Pancreas (tissue), 10 donors: ENCODE data around the gene CDC27. TPM values are rescaled to one million over a fixed set of nuclear protein-coding genes. Genes with fewer than 3 reads are reported as not detected.

ENCODE experiments used
- ATAC-seq, 4 donors: fragments of 200-7000 bp; cut with Tn5 transposase; one replicate each; pipeline versions ENCODE4 v1.8.0 to v1.9.1; 2020; ENCODE audit warnings: mild to moderate bottlenecking in 4 of 4, moderate library complexity in 4 of 4
- DNase-seq, 6 donors: peaks; one replicate each; pipeline ENCODE4 v3.0.0-alpha.2; 2020
- FAIRE-seq: peaks from 2 replicates; lab custom pipeline; 2012; peaks lifted over from hg19 to GRCh38; lab: Jason Lieb, UNC
- H3K27ac ChIP-seq, 4 donors: fragments of 200-600 bp; sonication (generic); 1 replicate in 3 of 4; 2 replicates in 1 of 4; pipeline versions ENCODE4 v1.5.0 to v1.8.0; 2020
- H3K27me3 ChIP-seq, 4 donors: fragments of 200-600 bp; one replicate each; pipeline ENCODE4 v1.8.0; 2021
- H3K36me3 ChIP-seq, 3 donors: fragments of 200-600 bp; sonication (generic) in 1 of 3; one replicate each; pipeline versions ENCODE4 v1.5.0 to v1.8.0; 2020 to 2021
- H3K4me1 ChIP-seq, 3 donors: fragments of 200-600 bp; one replicate each; pipeline ENCODE4 v1.8.0; 2021
- H3K4me3 ChIP-seq, 4 donors: fragments of 200-600 bp; sonication (generic) in 2 of 4; one replicate each; pipeline versions ENCODE4 v1.5.0 to v1.8.0; 2020 to 2021
- H3K9me3 ChIP-seq, 4 donors: fragments of 200-600 bp; one replicate each; pipeline ENCODE4 v1.8.0; 2021
- CTCF ChIP-seq, 4 donors: fragments of 200-600 bp; sonication (generic) in 3 of 4; IDR thresholded peaks; one replicate each; pipeline versions ENCODE4 v1.5.0 to v1.8.0; 2021; ENCODE audit warnings: antibody characterized with exemption in 4 of 4
- WGBS, 2 donors: extraction: QIAGEN DNeasy Blood & Tissue Kit; methylation state at CpG; one replicate each; pipeline ENCODE4 v1.1.7; 2013; 5-methylcytosine and 5-hydroxymethylcytosine counted together
- intact Hi-C, 3 donors: fragments of 100-400 bp; cut with DNase I; formaldehyde crosslinking; loops; one replicate each; pipeline versions ENCODE4 v1.11.1 to v1.14.2; 2022
- polyA plus RNA-seq, 2 donors: library from polyadenylated mRNA; stranded (reverse); fragments of 200-250 nt; gene quantifications; one replicate each; pipeline ENCODE4 v1.2.3, GENCODE V29; 2013
- total RNA-seq, 6 donors: library from RNA; stranded (reverse); fragmentation: NEBNext Ultra II Directional in 4 of 6; extraction: Animal tissue kit (Norgen Biotek cat#: 25700) in 4 of 6; gene quantifications; one replicate each; pipeline versions ENCODE4 v1.2.1 to v1.2.4, GENCODE V29; 2021 to 2023
- donor health status: healthy with polysubstance abuse.
- donor health status: DM: no; HTN: no; CAD: no; lungs with moderate emphysema.
- donor health status: DM: no; HTN: no; CAD: no.
- donor health status: control.
- donor health status: control.
- donor health status: Bipolar disorder and iron deficiency.
- donor health status: DM: yes; HTN: yes; CAD: no.
- donor health status: DM: no; HTN: no; CAD: no.
- donor health status: DM: no; HTN: no; CAD: no.
- donor health status: DM: yes; HTN: yes; CAD: no.

Gene CDC27
- total and polyA plus RNA-seq, 8 donors: 6.5 to 42.7 (median 26.3) TPM

- no peak for DNase-seq
- no peaks in the 10 kb centered on the region for H3K4me1 ChIP-seq
- no peak for TF ChIP-seq CTCF (IDR thresholded peaks at IDR 0.05)
- FAIRE-seq: no peak
- ATAC-seq: no peak
- no peak overlapping the region for H3K27ac ChIP-seq
- 79 to 86% methylated on average over 3 of the region's 3 CpGs for WGBS, 2 donors
- no peaks in the 10 kb centered on the region for H3K27me3 ChIP-seq
- intact Hi-C loops: no loop called here
- no peak overlapping the region for H3K4me3 ChIP-seq
- no peaks in the 10 kb centered on the region for H3K36me3 ChIP-seq
- H3K9me3 ChIP-seq: no peaks in the 10 kb centered on the region
Measured at GRCh38 chr17:47214931-47215330, 25.8 kb upstream of the CDC27 start.

GRCh38 chr17:47213540-47213939 lies 24.4 kb upstream of the CDC27 start:
- Histone ChIP-seq H3K27me3 (no peaks in the 10 kb centered on the region), H3K27ac (no peak overlapping the region), H3K4me3 (no peak overlapping the region), H3K9me3 (no peaks in the 10 kb centered on the region), H3K4me1 (no peaks in the 10 kb centered on the region), H3K36me3 (no peaks in the 10 kb centered on the region)
- no peak for ATAC-seq
- DNase-seq: no peak
- 65 to 83% methylated on average over 4 of the region's 4 CpGs for WGBS, 2 donors
- no peak for FAIRE-seq
- intact Hi-C loops: no loop called here
- TF ChIP-seq CTCF (IDR thresholded peaks at IDR 0.05): no peak

GRCh38 chr17:47212458-47212857 lies 23.4 kb upstream of the CDC27 start:
- Histone ChIP-seq H3K4me3 (no peak overlapping the region), H3K4me1 (no peaks in the 10 kb centered on the region), H3K27ac (no peak overlapping the region), H3K36me3 (no peaks in the 10 kb centered on the region), H3K9me3 (no peaks in the 10 kb centered on the region), H3K27me3 (no peaks in the 10 kb centered on the region)
- DNase-seq (no peak), ATAC-seq (no peak), FAIRE-seq (no peak)
- intact Hi-C loops: no loop called here
- WGBS, 2 donors: 80 to 90% methylated on average over 2 of the region's 2 CpGs
- no peak for TF ChIP-seq CTCF (IDR thresholded peaks at IDR 0.05)

GRCh38 chr17:47210779-47211178 lies 21.7 kb upstream of the CDC27 start:
- no peak for DNase-seq
- 56 to 73% methylated on average over 2 of the region's 2 CpGs for WGBS, 2 donors
- intact Hi-C loops: no loop called here
- Histone ChIP-seq H3K9me3 (no peaks in the 10 kb centered on the region), H3K27ac (no peak overlapping the region), H3K4me3 (no peak overlapping the region), H3K27me3 (no peaks in the 10 kb centered on the region), H3K4me1 (no peaks in the 10 kb centered on the region), H3K36me3 (no peaks in the 10 kb centered on the region)
- ATAC-seq: no peak
- FAIRE-seq: no peak
- TF ChIP-seq CTCF (IDR thresholded peaks at IDR 0.05): no peak

- 55 to 70% methylated on average over 3 of the region's 3 CpGs for WGBS, 2 donors
- no peak for TF ChIP-seq CTCF (IDR thresholded peaks at IDR 0.05)
- no peaks in the 10 kb centered on the region for H3K36me3 ChIP-seq
- intact Hi-C loops: no loop called here
- H3K4me1 ChIP-seq: peaks cover 3 to 4% (median 4%) of the 10 kb centered on the region in 3 donors
- DNase-seq (no peak), ATAC-seq (no peak), FAIRE-seq (no peak)
- no peak overlapping the region for H3K4me3 ChIP-seq
- no peaks in the 10 kb centered on the region for H3K9me3 ChIP-seq
- no peaks in the 10 kb centered on the region for H3K27me3 ChIP-seq
- no peak overlapping the region for H3K27ac ChIP-seq
Measured at GRCh38 chr17:47210105-47210504, 21.0 kb upstream of the CDC27 start.
